Measurements from ENCODE around the gene IGSF9B.

DNA sequence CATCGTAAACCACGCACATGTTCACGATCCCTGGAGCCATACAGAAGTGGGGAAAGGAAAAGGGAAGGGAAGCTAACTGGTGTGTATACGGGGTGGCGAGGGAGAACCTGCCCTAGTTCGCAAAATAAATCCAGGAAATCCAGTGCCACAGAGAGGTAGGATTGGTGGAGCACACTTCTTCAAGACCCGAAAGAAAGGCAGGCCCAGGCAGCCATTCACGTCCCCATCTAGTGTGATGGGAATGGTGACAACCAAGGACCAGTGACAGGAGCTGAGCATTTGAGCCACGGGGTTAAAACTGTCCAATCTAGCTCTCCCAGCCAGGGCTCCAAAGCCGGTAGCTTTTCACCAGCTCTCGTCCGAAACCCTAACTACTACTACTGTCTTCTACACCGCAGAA, 53.7 kb downstream of the IGSF9B start:
- TF ChIP-seq, protein P1, sequence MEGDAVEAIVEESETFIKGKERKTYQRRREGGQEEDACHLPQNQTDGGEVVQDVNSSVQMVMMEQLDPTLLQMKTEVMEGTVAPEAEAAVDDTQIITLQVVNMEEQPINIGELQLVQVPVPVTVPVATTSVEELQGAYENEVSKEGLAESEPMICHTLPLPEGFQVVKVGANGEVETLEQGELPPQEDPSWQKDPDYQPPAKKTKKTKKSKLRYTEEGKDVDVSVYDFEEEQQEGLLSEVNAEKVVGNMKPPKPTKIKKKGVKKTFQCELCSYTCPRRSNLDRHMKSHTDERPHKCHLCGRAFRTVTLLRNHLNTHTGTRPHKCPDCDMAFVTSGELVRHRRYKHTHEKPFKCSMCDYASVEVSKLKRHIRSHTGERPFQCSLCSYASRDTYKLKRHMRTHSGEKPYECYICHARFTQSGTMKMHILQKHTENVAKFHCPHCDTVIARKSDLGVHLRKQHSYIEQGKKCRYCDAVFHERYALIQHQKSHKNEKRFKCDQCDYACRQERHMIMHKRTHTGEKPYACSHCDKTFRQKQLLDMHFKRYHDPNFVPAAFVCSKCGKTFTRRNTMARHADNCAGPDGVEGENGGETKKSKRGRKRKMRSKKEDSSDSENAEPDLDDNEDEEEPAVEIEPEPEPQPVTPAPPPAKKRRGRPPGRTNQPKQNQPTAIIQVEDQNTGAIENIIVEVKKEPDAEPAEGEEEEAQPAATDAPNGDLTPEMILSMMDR (IDR thresholded peaks at IDR 0.05), result no peak
- no peak for TF ChIP-seq POLR2A (IDR thresholded peaks at IDR 0.05)

Measured in body of pancreas (tissue), 4 donors.